GM13977 (cell line): ENCODE data around the gene LMNA.
"Not testable (repeated sequence)": the region's sequence is repeated elsewhere in the genome, so short reads cannot be mapped to it uniquely, and the experiment has no call there.

Source experiments
- DNase-seq: peaks from one replicate; pipeline ENCODE4 v3.0.0; 2012; ENCODE audit warnings: low spot score
- CTCF ChIP-seq: IDR thresholded peaks from 2 replicates; pipeline ENCODE4 v1.5.1; 2012; ENCODE audit warnings: mild to moderate bottlenecking, control low read depth; ENCODE audit not compliant: insufficient read depth; ENCODE audit errors: extremely low read depth, missing control alignments
- in situ Hi-C: fragments of 300-500 bp; cut with MboI; formaldehyde crosslinking; loops from one replicate; pipeline ENCODE4 v1.12.0; 2022; ENCODE audit warnings: low sequenced_read_pairs, low pct_unique_long_range_greater_than_20kb, mixed read lengths, inconsistent platforms; ENCODE audit not compliant: unreplicated experiment

Gene LMNA

GRCh38 chr1:156176610-156177210, 62.2 kb downstream of the LMNA start:
- in situ Hi-C loops = no loop called here
- peak; percentile 7 for DNase-seq
- no peak for TF ChIP-seq CTCF

- in situ Hi-C loops = no loop called here
Observed at GRCh38 chr1:156177919-156178654, 63.6 kb downstream of the LMNA start.

GRCh38 chr1:156180471-156180870, 66.0 kb downstream of the LMNA start:
- TF ChIP-seq CTCF = no peak
- in situ Hi-C loops = no loop called here

More at GRCh38 chr1:156177919-156178654, 63.6 kb downstream of the LMNA start:
- no peak for TF ChIP-seq CTCF
- DNase-seq = peak; percentile 12

GRCh38 chr1:156181391-156181924, 66.9 kb downstream of the LMNA start:
- in situ Hi-C loops, DNase-seq: not testable (repeated sequence)

More at GRCh38 chr1:156180471-156180870, 66.0 kb downstream of the LMNA start:
- DNase-seq = no peak

- in situ Hi-C loops, DNase-seq: not testable (repeated sequence)
Observed at GRCh38 chr1:156182010-156182779, 67.7 kb downstream of the LMNA start.

GRCh38 chr1:156186347-156187177, 72.1 kb downstream of the LMNA start:
- in situ Hi-C loops, DNase-seq: not testable (repeated sequence)
